Left forelimb (tissue), 1 donor: ENCODE data around the gene COX7A2L.
"Not testable (repeated sequence)": the region's sequence is repeated elsewhere in the genome, so short reads cannot be mapped to it uniquely, and the experiment has no call there.

Experiments
- DNase-seq: peaks from one replicate; pipeline ENCODE4 v3.0.0-alpha.2; 2018; ENCODE audit warnings: low spot score

COX7A2L gene

DNA sequence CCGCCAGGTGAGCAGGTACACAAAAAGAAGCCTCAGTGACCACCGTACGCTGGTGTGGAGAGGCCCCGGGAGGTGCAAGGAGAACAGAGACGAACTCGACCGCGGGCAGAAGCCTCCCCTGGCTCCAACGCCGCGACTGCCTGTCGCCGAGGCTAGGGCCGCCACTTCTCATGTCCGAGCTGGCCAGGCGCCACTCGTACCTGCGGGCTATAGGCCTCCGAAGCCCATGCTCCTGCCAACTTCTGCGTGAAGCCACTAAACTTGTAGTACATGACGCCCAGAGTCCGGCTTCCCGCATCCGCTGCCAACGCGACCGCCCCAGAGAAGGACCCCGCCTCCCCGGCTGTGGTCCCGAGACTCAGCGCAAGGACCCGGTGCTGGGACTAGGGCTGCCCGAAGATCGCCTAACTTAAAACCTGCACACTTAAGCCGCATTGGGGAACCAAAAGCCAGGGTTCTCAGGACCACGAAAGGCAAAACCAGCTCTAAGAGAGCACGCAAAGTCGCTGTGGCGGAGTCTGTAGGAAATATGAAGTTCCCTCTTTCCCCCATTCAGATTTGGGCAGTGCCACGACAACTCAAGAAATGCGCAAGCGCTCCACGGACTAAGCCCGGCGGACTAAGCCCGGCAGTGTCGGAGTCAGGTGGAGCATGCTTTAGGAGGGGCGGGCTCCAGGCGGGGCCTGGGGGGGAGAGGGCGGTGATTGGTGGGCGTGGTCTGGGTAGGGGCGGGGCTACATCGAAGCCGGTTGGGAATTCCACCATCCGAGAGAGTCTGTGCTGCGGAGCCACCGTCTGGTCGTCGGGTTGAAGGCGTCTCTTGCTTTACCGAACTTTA, at the start of gene COX7A2L:
Gene COX7A2L, minus strand, starts transcription at position 328 of the 838 bp plus-strand sequence. Its CDS starts 56 bp downstream, at position 272.
- peak; percentile 99 for DNase-seq

DNA sequence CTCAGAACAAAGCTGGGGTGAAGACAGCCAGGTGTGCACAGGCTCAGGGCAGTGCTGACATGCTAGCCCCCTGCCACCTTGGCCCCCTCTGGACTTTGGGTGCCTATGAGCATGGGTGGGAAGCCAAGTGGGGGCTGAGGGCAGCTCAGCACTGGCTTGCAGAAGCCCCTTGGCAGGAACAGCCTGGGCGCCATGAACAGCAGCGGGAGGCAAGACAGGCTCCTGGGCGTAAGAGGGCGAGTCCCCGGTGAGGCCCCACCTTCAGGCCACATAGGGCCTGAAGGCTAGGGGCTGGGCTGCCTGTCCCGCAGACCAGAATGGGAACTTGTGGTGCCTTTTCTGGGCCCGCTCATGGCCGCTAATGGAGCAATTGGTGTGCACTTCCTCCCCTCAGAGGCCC, 47.0 kb upstream of the COX7A2L start:
- DNase-seq, result no peak

DNA sequence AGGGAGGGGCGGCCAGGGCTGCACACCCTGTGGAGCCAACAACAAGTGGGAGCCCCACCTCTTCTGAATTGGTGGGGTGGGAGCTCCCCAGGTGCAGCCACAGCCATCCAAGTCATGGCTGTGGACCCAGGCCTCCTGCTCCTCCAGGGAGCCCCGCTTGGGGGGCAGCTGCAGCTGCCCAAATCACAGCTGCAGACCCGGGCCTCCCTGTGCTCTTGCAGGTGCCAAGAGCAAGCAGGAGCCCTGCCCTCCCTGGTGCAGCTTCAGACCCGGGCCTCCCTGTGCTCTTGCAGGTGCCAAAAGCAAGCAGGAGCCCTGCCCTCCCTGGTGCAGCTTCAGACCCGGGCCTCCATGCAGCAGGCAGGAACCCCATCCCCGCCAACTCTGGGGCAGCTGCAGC, 46.5 kb upstream of the COX7A2L start:
- no peak for DNase-seq

DNA sequence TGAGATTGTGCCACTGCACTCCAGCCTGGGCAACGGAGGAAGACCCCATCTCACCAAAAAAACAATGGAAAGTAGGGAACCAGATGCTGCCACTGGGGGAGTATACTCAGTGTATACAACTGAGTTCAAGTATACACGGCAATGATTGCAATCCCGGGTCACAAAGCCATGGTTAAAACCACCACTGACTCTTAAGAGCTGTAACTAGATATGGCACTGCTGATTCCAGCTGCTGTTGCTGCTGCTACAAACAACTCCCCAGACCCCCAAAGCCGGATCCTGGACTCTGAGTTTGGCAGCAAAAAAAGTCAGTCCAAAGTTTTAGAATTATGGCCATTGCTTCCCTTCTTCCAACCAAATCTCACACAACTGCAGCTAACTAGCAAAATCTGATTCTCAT, 43.7 kb upstream of the COX7A2L start:
- no peak for DNase-seq

GRCh38 chr2:42401773-42402172, 40.8 kb upstream of the COX7A2L start:
- no peak for DNase-seq

DNA sequence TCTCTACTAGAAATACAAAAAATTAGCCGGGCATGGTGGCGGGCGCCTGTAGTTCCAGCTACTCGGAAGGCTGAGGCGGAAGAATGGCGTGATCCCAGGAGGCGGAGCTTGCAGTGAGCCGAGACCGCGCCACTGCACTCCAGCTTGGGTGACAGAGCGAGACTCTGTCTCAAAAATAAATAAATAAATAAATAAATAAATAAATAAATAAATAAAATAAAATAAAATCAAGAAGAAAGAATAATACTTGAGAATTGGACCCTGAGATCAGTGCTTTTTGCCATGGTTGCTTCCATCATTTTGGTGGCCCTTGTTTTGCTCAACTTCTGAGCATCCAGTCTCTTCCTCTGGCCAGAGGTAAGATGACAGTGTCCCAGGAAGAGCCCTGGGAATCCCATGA, 37.0 kb upstream of the COX7A2L start:
- DNase-seq, result not testable (repeated sequence)

DNA sequence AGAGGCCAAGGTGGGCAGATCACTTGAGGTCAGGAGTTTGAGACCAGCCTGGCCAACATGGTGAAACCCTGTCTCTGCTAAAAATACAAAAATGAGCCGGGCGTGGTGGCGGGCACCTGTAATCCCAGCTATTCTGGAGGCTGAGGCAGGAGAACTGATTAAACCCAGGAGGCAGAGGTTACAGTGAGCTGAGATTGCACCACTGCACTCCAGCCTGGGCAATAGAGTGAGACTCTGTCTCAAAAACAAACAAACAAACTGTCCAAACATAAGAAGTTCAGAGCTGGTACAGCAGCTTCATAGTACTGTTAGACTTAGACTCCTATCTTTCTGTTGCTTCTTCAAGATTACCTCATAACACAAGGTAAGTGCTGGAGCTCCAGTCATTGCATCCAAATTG, 32.3 kb upstream of the COX7A2L start:
- not testable (repeated sequence) for DNase-seq

DNA sequence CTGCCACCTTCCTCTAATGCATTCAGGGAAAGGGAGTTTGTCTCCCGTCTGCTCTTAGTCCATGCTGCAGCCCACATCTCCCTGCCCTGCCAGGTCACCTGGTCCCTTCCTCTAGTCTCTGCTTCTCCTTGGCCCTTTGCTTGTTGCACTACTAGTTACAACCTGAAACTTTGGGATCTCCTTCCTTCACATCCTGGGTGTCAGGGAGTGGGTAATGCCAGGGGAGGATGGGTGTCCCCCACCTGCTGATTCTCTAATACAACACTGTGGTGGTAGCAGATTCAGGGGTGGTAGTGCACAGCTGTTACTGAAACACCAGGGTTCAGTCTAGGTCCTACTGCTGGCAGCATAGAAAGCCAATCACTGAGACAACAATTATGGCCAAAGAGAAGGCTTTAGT, 31.2 kb upstream of the COX7A2L start:
- no peak for DNase-seq

DNA sequence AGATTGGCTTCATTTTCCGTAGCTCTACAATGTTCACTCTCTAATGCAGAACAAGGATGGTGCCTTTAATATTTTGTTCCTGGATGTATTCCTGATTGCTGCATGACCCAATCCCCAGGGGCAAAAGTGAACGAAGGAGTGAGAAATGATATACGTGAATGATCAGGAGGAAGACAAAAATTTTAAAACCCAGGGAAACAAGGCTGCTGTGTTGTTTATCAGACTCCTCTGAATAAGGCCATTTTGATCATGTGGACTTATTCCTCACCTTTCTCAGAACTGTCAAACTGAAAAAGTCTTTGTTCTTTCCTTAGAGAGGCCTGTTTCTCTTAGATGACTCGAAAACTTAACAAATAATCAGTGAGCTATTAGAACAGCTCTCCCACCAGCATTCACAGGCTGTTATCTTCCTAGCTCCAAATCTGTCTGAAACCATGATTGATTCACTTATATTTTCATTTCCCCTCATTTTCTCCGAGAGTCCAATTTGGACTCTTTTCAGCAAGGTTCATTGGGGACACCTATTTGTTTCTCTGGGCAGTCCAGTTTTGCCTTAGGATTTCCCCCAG, 29.5 kb upstream of the COX7A2L start:
- DNase-seq, result no peak

GRCh38 chr2:42386682-42387081, 25.7 kb upstream of the COX7A2L start:
- DNase-seq, result no peak

- DNase-seq, result no peak
These were observed 24.2 kb upstream of the COX7A2L start for GRCh38 chr2:42385225-42385624.

- no peak for DNase-seq
These were observed 23.0 kb upstream of the COX7A2L start for GRCh38 chr2:42383855-42384530.

- DNase-seq, result no peak
These were observed 21.1 kb upstream of the COX7A2L start for GRCh38 chr2:42382144-42382543.

GRCh38 chr2:42380026-42380425, 19.0 kb upstream of the COX7A2L start:
- not testable (repeated sequence) for DNase-seq

- DNase-seq, result no peak
These were observed 17.4 kb upstream of the COX7A2L start for GRCh38 chr2:42378415-42378814.

GRCh38 chr2:42376758-42377157, 15.7 kb upstream of the COX7A2L start:
- no peak for DNase-seq

DNA sequence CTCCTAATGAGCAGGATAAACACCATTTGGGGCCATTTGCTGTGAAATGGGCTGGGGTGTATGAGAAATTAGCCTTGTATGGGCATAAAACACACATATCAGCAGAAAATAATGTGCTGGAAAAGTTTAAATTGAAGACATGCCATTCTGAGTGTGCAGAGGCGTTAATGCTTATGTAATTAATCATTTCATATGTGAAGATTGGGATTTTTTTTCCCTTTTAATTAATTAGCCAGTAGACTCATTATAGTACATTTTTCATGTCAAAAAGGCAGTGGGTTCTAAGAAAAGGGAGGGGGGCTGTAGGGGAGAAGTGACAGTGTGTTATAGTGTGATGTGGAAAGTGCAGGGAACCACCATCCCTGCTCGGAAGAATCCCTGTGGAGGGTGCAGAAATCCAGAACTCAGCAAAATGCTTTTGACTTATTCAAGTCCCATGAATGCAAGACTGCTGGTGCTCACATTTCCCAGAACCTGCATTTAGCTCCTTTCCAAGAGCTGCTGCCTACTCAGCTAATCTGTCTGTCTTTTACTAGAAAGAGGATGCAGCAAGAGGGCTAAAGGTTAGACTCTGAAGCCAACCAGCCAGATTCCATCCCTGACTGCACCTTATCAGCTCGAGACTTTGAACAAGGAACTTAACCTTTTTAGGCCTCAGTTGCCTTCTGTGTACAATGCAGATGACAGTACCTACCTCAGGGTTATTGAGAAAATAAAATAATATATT, 11.6 kb upstream of the COX7A2L start:
- no peak for DNase-seq

DNA sequence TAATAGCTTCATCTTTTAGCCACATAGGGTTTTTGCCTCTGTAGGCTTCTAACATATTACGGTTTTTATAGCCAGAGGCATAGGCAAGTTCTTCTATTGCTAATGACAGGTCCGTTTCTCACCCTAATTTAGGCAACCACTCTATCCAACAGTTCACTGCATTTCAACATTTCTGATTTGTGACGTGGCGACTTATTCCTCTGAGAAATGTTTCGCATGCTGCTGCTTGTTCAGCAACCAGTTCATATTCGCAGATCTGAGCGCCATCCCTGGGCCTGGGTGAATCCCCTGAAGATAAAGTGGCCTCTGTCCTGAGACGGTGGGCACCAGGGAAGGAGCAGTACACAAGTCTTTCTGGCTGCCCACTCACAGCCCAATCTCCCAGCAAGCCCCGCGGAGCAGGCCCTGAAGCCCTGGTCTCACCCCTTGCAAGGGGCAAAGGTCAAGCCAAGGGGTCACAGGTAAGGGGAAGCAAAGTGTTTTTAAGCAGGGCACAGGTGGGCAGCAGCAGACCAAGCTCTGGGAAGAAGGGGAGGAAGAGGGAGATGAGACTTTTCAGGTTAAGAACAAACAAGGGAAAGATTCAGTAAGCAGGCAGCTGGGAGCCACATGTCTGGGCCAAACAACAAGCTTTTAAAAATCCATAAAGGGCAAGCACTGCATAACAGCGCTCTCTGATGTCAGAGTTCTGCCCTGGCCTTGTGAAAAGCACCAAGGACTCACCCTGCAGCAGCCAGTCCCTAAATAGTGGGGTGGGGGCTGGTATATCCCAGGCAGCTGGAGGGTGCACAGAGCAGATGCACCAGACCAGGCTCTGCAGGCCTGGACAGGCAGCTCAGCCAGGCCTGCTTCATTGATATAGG, 10.8 kb upstream of the COX7A2L start:
- no peak for DNase-seq

- no peak for DNase-seq
These were observed 8.7 kb upstream of the COX7A2L start for GRCh38 chr2:42369532-42370229.

DNA sequence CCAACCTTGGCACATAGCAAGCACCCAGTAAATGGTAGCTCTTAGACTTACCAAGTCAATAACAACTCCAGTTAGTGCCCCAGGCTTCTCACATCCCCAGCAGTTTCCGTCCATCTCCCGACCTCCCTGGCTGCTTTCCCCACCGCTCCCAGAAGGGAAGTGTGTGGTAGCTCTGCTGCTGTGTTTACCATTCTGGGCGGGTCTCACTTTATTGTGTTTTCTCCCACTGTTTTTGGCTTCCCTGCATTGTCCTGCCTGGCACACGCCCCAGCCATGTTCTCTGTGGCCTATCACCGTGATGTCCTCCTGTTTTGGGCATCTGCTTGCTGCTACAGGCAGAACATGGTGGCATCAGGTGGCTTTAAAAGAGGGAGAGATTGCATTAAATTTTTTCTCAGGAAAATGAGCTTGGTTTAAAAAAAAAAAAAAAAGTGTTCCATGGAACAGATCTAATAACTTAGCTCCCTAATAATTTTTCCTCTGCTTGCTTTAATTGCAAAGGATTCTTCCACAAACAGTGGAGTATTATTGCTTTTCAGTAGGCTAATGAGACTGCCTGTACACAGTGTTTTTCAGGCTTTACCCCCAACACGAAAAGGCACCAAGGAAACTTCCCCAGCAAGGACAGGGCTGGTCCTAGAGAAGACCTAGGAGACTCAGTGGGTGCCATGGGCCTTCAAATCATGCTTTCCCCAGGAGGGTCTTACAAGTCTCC, 8.0 kb upstream of the COX7A2L start:
- DNase-seq, result no peak
